ENCODE measurements around the gene CERS6.
"Not testable (repeated sequence)": the region's sequence is repeated elsewhere in the genome, so short reads cannot be mapped to it uniquely, and the experiment has no call there.

The CERS6 gene

GRCh38 chr2:168486477-168486876 lies 30.4 kb downstream of the CERS6 start:
- no peak overlapping the region for H3K4me3 ChIP-seq (ENCODE audit: low read depth, low read length)
- no peak for DNase-seq (ENCODE audit: low read depth)
- TF ChIP-seq, protein P1, sequence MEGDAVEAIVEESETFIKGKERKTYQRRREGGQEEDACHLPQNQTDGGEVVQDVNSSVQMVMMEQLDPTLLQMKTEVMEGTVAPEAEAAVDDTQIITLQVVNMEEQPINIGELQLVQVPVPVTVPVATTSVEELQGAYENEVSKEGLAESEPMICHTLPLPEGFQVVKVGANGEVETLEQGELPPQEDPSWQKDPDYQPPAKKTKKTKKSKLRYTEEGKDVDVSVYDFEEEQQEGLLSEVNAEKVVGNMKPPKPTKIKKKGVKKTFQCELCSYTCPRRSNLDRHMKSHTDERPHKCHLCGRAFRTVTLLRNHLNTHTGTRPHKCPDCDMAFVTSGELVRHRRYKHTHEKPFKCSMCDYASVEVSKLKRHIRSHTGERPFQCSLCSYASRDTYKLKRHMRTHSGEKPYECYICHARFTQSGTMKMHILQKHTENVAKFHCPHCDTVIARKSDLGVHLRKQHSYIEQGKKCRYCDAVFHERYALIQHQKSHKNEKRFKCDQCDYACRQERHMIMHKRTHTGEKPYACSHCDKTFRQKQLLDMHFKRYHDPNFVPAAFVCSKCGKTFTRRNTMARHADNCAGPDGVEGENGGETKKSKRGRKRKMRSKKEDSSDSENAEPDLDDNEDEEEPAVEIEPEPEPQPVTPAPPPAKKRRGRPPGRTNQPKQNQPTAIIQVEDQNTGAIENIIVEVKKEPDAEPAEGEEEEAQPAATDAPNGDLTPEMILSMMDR (conservative IDR thresholded peaks at IDR 0.05; ENCODE audit: low read depth, low read length) = no peak

DNA sequence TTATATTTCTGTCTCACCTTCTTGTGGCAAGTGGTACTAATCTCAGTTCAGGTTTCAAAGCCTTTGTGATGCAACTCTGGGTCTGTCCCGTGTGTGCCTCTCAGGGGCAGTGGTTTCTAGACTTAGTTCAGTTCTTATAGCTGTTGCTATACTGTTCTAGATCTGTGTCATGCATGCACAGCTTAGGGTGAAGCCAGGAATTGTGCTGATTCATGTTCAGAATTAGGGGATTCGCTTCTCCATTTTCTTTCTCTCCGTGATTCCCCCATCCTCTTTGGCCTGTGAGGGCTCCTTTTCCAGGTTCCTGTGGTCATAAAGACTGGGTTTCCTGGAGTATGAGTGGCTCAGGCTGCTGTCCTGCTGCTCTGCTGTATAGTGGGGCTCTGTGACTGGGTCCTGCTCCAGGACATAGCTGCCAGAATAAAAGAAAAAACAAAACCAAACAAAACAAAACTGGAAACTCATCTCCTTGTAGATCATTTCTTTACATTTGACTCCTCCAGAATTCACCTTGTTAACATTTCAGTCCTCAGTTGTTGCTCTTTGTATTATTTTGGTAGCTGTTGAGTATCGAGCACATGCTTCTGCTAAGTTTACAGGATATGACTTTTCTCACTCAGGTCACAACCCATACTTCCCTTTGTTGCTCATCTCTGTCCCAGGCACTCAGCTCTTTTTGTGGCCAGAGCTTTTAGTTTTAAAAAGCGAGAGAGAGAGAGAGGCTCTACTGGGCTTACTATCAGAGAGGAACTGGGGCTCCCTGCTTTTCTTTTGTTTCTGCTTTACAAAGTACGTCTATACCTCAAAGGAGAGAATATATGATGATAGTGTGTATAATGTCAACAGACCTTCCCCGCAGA lies 34.2 kb downstream of the CERS6 start:
- DNase-seq (ENCODE audit: low read depth) = peak; percentile 76
- TF ChIP-seq, protein P1 (conservative IDR thresholded peaks at IDR 0.05; ENCODE audit: low read depth, low read length) = no peak
- H3K4me3 ChIP-seq (ENCODE audit: low read depth, low read length) = no peak overlapping the region

- TF ChIP-seq, protein P1 (conservative IDR thresholded peaks at IDR 0.05; ENCODE audit: low read depth, low read length) = no peak
- no peak for DNase-seq (ENCODE audit: low read depth)
- peak overlapping the region; percentile 9 for H3K4me3 ChIP-seq (ENCODE audit: low read depth, low read length)
Observed at GRCh38 chr2:168490946-168491605, 35.0 kb downstream of the CERS6 start.

- not testable (repeated sequence) for DNase-seq (ENCODE audit: low read depth); H3K4me3 ChIP-seq (ENCODE audit: low read depth, low read length)
Observed at GRCh38 chr2:168491728-168492127, 35.7 kb downstream of the CERS6 start.

GRCh38 chr2:168493219-168493618 lies 37.1 kb downstream of the CERS6 start:
- DNase-seq (ENCODE audit: low read depth) = peak; percentile 53
- not testable (repeated sequence) for H3K4me3 ChIP-seq (ENCODE audit: low read depth, low read length)

DNA sequence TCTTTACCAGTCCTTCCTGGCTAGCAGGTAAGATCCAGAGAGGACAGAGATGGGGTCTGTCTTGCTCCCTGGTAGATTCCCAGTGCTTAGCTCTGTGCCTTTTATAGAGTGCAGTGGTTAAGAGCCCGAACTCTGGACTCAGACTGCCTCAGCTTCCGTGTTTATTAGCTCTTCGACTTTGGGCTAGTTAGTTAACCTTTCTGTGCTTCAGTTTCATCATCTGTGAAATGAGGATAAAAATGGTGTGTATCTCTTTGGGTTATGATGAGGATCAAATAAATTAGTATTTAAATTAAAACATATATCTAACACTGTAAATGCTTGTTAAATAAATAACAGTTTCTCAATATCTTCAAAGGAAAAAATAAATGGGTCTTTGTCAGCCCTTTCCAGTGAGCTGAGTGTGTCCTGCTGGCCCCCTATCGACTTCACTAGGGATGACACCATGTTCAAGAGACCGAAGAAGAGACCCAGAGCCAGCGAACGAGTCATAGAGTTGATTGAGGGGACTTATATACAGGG lies 38.2 kb downstream of the CERS6 start:
- TF ChIP-seq, protein P1 (conservative IDR thresholded peaks at IDR 0.05; ENCODE audit: low read depth, low read length) = peak; percentile 58
- peak; percentile 53 for DNase-seq (ENCODE audit: low read depth)
- H3K4me3 ChIP-seq (ENCODE audit: low read depth, low read length) = no peak overlapping the region

GRCh38 chr2:168495524-168495923 lies 39.5 kb downstream of the CERS6 start:
- no peak for DNase-seq (ENCODE audit: low read depth)
- H3K4me3 ChIP-seq (ENCODE audit: low read depth, low read length) = no peak overlapping the region

More at GRCh38 chr2:168495524-168495923, 39.5 kb downstream of the CERS6 start:
- TF ChIP-seq, protein P1 (conservative IDR thresholded peaks at IDR 0.05; ENCODE audit: low read depth, low read length) = no peak

Measured in choroid plexus epithelial cell (primary cell).